SIG-M5 treated with dmso at 0.1 percent for 504 hours (cell line): ENCODE data around the gene NTM.
"Not testable (repeated sequence)": the region's sequence is repeated elsewhere in the genome, so short reads cannot be mapped to it uniquely, and the experiment has no call there.

Source experiments
- DNase-seq: peaks from one replicate; lab custom pipeline; 2025; ENCODE audit not compliant: unreplicated experiment; lab: John Stamatoyannopoulos, UW

Gene NTM

GRCh38 chr11:131491503-131491902, 121.1 kb downstream of the NTM start:
- no peak for DNase-seq

- no peak for DNase-seq
Observed at GRCh38 chr11:131495423-131495822, 125.0 kb downstream of the NTM start.

- not testable (repeated sequence) for DNase-seq
Observed at GRCh38 chr11:131497686-131498085, 127.3 kb downstream of the NTM start.

GRCh38 chr11:131498631-131499160, 128.3 kb downstream of the NTM start:
- DNase-seq: no peak

GRCh38 chr11:131499199-131499598, 128.8 kb downstream of the NTM start:
- no peak for DNase-seq

GRCh38 chr11:131503017-131503416, 132.6 kb downstream of the NTM start:
- DNase-seq: no peak

GRCh38 chr11:131504199-131504949, 134.0 kb downstream of the NTM start:
- no peak for DNase-seq

GRCh38 chr11:131506348-131506747, 135.9 kb downstream of the NTM start:
- no peak for DNase-seq

GRCh38 chr11:131510662-131511061, 140.2 kb downstream of the NTM start:
- DNase-seq: no peak

GRCh38 chr11:131511794-131512193, 141.4 kb downstream of the NTM start:
- DNase-seq: no peak

- no peak for DNase-seq
Observed at GRCh38 chr11:131512228-131512627, 141.8 kb downstream of the NTM start.

- DNase-seq: no peak
Observed at GRCh38 chr11:131514062-131514461, 143.6 kb downstream of the NTM start.

GRCh38 chr11:131518305-131518838, 148.0 kb downstream of the NTM start:
- DNase-seq: no peak

GRCh38 chr11:131522851-131523250, 152.4 kb downstream of the NTM start:
- no peak for DNase-seq

GRCh38 chr11:131530407-131530806, 160.0 kb downstream of the NTM start:
- no peak for DNase-seq

GRCh38 chr11:131533149-131533548, 162.7 kb downstream of the NTM start:
- no peak for DNase-seq

GRCh38 chr11:131533998-131534397, 163.6 kb downstream of the NTM start:
- DNase-seq: no peak

GRCh38 chr11:131534611-131535010, 164.2 kb downstream of the NTM start:
- no peak for DNase-seq

- DNase-seq: no peak
Observed at GRCh38 chr11:131536159-131536558, 165.7 kb downstream of the NTM start.

GRCh38 chr11:131537196-131537595, 166.8 kb downstream of the NTM start:
- no peak for DNase-seq

GRCh38 chr11:131537748-131538147, 167.3 kb downstream of the NTM start:
- no peak for DNase-seq

- DNase-seq: no peak
Observed at GRCh38 chr11:131538322-131538721, 167.9 kb downstream of the NTM start.

GRCh38 chr11:131540676-131541075, 170.3 kb downstream of the NTM start:
- no peak for DNase-seq
